ENCODE measurements around the gene NUDT16L1. TPM values are rescaled to one million over a fixed set of nuclear protein-coding genes. Genes with fewer than 3 reads are reported as not detected.
A peak's percentile ranks its signal among the peaks of the same experiment; 100 is the strongest.
"Not testable (repeated sequence)": the region's sequence is repeated elsewhere in the genome, so short reads cannot be mapped to it uniquely, and the experiment has no call there.

Gene NUDT16L1
- polyA plus RNA-seq, 3 donors = 46.2 to 55.8 (median 55.0) TPM

DNA sequence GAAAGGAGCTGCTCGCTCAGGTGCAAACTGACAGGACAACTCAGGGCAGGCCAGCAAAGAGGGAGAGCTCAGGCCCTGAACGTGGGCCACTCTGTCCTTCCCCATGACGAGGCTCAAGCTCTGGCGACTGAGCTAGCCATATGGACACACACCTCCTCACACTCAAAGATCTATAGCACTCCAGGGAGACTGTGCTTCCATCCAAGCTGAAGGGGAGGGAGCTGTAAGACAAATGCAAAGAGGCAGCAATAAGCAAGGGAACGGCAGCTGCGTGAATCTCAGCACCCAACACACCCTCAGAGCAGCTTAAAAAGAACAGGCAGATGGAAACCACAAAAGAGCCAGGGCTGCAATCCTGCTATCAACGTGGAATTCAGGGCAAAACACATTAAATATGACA, 13.5 kb downstream of the NUDT16L1 start:
- DNase-seq = no peak

DNA sequence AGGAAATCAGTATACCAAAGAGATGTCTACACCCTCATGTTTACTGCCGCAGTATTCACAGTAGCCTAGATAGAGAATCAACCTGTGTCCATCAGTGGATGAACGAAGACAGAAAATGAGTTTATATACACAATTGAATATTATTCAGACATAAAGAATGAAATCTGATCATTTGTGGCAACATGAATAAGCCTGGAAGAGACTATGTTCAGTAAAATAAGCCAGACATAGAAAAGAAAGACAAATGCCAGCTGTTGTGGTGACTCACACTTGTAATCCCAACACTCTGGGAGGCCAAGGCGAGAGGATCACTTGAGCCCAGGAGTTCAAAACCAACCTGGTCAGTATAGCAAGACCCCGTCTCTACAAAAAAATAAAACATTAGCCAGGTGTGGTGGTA, 16.1 kb downstream of the NUDT16L1 start:
- DNase-seq = no peak

- no peak for DNase-seq
These were observed 20.5 kb downstream of the NUDT16L1 start for GRCh38 chr16:4713663-4714501.

GRCh38 chr16:4714996-4715395, 21.6 kb downstream of the NUDT16L1 start:
- DNase-seq = no peak

GRCh38 chr16:4718466-4718865, 25.1 kb downstream of the NUDT16L1 start:
- no peak for DNase-seq

DNA sequence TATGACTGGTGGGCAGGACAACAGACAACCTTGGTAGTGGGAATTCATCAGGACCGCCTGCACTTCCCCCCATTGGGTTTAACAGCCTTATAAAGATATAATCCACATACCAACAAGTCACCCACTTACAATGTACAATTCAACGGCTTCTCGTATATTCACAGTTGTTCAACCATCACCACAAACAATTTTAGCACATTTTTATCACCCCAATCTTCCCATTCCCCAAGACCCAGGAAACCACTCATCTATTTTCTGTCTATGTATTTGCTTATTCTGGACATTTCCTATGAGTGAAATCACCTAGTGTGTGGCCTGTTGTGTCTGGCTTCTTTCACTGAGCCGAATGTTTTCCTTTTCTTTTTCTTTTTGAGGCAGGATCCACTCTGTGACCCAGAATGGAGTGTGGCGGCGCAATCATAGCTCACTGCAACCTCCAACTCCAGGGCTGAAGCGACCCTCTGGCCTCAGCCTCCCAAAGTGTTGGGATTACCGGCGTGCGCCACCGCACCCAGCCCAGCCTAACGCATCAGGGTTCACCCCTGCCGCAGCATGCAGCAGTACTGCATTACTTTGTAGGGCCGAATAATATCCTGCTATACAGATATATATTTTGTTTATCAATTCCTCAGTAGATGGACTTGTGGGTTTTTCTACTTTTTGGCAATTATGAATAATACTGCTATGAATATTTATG, 29.9 kb downstream of the NUDT16L1 start:
- no peak for DNase-seq

GRCh38 chr16:4724661-4725270, 31.4 kb downstream of the NUDT16L1 start:
- no peak for DNase-seq

- DNase-seq = no peak
These were observed 33.3 kb downstream of the NUDT16L1 start for GRCh38 chr16:4726616-4727015.

GRCh38 chr16:4728676-4729075, 35.3 kb downstream of the NUDT16L1 start:
- DNase-seq = no peak

- DNase-seq = no peak
These were observed 36.5 kb downstream of the NUDT16L1 start for GRCh38 chr16:4729876-4730275.

- DNase-seq = no peak
These were observed 39.9 kb downstream of the NUDT16L1 start for GRCh38 chr16:4733211-4733742.

GRCh38 chr16:4733747-4734062, 40.3 kb downstream of the NUDT16L1 start:
- DNase-seq = peak; percentile 26

- peak; percentile 96 for DNase-seq
These were observed 40.8 kb downstream of the NUDT16L1 start, which contains the start of the genes ANKS3 and DNAAF8 for GRCh38 chr16:4734063-4734729. Gene ANKS3 (minus strand): TSS chr16:4734271. CDS start chr16:4730149, 4,122 bp downstream. Gene DNAAF8 (plus strand): TSS chr16:4734537. CDS start chr16:4736515, 1,978 bp downstream.

DNA sequence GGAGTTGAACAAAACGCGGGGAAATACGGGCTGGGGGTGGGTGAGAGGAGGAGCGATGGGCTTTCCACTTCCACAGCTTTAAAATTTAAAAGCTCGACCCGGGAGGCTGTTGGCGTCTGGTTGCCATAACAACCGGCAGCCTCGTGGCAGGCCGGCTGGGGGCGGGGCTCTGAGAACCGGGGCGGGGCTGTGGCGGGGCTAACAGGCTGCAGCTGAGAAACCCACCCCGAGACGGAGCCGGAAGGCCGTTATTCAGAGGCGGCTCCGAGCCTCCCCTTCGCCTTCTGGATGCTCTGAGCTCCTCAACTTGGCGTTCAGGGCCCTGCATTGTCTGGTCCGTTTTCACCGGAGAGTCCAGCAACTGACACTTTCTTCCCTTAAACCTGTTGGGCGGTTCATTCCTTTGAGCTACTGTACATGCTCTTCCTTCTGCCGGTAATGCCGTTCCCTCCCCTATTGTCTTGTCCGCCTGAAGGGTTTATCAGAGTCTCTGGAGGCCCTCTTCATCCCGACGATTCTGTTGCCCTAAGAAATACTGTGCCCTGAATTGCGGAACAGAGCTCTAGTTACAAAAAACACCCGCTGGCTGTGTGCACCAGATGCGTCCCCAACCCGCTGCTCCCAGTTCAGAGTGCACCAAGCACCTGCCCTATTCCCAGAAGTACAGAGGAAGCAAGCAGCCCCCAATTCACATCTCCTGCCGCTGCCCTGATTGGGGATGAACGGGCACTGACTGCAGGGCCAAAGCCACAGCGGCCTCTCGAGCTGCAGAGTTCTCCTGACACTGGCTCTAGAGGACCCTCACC, 41.6 kb downstream of the NUDT16L1 start:
- DNase-seq = peak; percentile 87

GRCh38 chr16:4736546-4736945, 43.2 kb downstream of the NUDT16L1 start:
- no peak for DNase-seq

- DNase-seq = no peak
These were observed 44.2 kb downstream of the NUDT16L1 start for GRCh38 chr16:4737545-4737944.

DNA sequence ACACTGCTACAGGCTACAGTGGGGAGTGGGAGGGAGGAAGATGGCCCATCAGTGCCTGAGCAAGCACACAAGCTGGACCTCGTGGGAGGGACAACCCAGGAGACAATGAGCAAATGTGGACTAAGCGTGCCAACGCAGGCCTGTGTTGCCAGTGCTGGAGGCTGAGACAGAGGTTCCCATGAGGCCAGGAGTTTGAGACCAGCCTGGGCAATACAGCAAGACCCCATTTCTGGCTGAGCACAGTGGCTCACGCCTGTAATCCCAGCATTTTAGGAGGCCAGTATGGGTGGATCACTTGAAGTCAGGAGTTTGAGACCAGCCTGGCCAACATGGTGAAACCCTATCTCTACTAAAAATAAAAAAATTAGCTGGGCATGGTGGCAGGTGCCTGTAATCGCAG, 45.0 kb downstream of the NUDT16L1 start:
- not testable (repeated sequence) for DNase-seq

DNA sequence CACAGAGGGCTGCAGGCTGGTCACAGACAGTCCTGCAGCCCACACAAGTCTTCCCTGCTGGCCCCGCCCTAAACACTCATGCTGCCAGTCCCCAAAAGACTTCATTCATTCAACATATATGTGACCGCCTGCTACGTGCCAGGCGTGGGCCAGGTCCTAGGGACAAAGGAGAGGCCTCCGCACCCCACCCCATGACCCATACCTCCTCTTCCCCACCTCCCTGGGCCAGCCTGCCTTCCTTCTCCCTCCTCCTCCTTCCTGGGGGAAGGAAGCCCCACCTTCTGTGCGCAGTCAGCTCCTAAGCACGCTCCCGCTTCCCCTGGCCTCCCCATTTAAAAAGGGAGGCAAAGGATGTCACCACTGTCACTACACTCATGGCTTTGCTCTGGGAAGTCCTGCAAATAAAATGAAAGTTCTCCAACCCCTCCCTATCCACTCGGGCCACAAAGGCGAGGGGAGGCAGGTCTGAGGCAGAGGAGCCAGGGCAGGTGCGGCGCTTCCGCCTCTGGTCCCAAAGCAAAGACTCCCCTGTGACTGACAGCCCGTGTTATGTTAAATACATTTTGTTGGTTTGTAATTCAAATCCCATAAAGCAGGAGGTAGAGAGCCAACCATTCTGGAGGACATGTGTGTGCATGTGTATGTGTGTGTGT, 50.0 kb downstream of the NUDT16L1 start:
- no peak for DNase-seq

GRCh38 chr16:4744555-4745273, 51.4 kb downstream of the NUDT16L1 start:
- DNase-seq = no peak

GRCh38 chr16:4745274-4745569, 51.9 kb downstream of the NUDT16L1 start:
- DNase-seq = no peak

Measured in renal pelvis (tissue), 4 donors.